NCI-H446 treated with DMSO at 0.1 percent for 48 hours (cell line): ENCODE data around the gene ANKRD16.
"Not testable (repeated sequence)": the region's sequence is repeated elsewhere in the genome, so short reads cannot be mapped to it uniquely, and the experiment has no call there.

Experiments
- DNase-seq: peaks from one replicate; lab custom pipeline; 2025; lab: John Stamatoyannopoulos, UW

ANKRD16 gene

GRCh38 chr10:5903563-5903962, 13.9 kb upstream of the ANKRD16 start:
- DNase-seq = no peak

- no peak for DNase-seq
These were observed 13.0 kb upstream of the ANKRD16 start for GRCh38 chr10:5902511-5903274.

- no peak for DNase-seq
These were observed 10.6 kb upstream of the ANKRD16 start for GRCh38 chr10:5900247-5900646.

GRCh38 chr10:5898163-5898562, 8.5 kb upstream of the ANKRD16 start:
- DNase-seq = no peak

GRCh38 chr10:5897504-5897903, 7.8 kb upstream of the ANKRD16 start:
- no peak for DNase-seq

GRCh38 chr10:5897053-5897340, 7.3 kb upstream of the ANKRD16 start:
- no peak for DNase-seq

GRCh38 chr10:5896208-5897052, 6.7 kb upstream of the ANKRD16 start:
- no peak for DNase-seq

- DNase-seq = no peak
These were observed 6.1 kb upstream of the ANKRD16 start for GRCh38 chr10:5895804-5896203.

GRCh38 chr10:5895365-5895764, 5.7 kb upstream of the ANKRD16 start:
- DNase-seq = no peak

GRCh38 chr10:5894873-5895272, 5.2 kb upstream of the ANKRD16 start:
- no peak for DNase-seq

GRCh38 chr10:5894403-5894802, 4.7 kb upstream of the ANKRD16 start:
- no peak for DNase-seq

GRCh38 chr10:5893321-5893720, 3.6 kb upstream of the ANKRD16 start:
- DNase-seq = no peak

- DNase-seq = no peak
These were observed 2.3 kb upstream of the ANKRD16 start for GRCh38 chr10:5892007-5892406.

- no peak for DNase-seq
These were observed 1.3 kb upstream of the ANKRD16 start for GRCh38 chr10:5891009-5891408.

GRCh38 chr10:5890452-5890915, 791 bp upstream of the ANKRD16 start:
- DNase-seq = no peak

- no peak for DNase-seq
These were observed 660 bp downstream of the ANKRD16 start for GRCh38 chr10:5888843-5889623.

GRCh38 chr10:5888351-5888750, 1.3 kb downstream of the ANKRD16 start:
- no peak for DNase-seq

GRCh38 chr10:5887641-5888040, 2.1 kb downstream of the ANKRD16 start:
- no peak for DNase-seq

GRCh38 chr10:5887029-5887428, 2.7 kb downstream of the ANKRD16 start:
- no peak for DNase-seq

- no peak for DNase-seq
These were observed 4.1 kb downstream of the ANKRD16 start for GRCh38 chr10:5885619-5886018.

- no peak for DNase-seq
These were observed 6.7 kb downstream of the ANKRD16 start for GRCh38 chr10:5882961-5883360.

GRCh38 chr10:5877041-5877440, 12.7 kb downstream of the ANKRD16 start:
- not testable (repeated sequence) for DNase-seq
